ENCODE data around the gene IRF9.

DNA sequence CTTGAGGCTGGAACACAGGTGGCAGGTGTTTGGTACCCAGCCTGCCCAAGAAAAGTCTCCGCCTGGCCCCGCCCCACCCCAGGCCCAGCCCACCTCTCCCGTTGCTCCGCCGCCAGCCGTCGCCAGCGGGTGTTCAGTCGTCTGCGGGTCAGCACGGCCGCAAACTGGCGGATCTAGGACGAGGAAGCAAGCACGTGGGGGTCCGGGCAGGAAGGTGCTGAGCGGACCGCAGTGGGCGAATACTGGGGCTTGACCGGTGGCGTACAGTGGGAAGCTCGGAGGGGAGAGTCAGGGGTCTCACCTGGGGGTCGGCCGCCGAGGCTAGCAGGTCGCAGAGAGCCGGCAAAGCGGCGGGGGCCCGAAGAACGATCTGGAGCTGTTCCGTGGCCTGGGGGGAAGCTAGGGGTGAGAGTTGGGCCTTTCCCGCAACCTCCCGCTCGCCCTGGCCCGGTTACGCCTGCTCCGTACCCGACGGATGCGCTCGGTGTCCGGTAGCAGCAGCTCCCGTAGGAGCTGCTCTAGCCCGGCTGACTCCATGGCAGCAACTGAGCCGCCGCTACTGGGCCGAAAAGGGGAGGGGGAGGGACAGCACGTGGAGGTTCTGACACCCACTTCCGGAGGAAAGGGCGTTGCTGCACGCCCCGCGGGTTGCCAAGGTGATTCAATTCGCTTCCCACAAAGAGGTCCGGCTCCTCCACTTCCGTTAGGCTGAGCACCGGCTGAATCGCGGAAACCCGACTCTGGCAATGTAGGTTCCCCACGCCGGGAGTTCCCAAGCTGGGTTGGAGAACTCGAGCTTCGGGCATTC is 27.4 kb downstream of the IRF9 start, which contains the start of gene IPO4:
- TF ChIP-seq, protein P1, sequence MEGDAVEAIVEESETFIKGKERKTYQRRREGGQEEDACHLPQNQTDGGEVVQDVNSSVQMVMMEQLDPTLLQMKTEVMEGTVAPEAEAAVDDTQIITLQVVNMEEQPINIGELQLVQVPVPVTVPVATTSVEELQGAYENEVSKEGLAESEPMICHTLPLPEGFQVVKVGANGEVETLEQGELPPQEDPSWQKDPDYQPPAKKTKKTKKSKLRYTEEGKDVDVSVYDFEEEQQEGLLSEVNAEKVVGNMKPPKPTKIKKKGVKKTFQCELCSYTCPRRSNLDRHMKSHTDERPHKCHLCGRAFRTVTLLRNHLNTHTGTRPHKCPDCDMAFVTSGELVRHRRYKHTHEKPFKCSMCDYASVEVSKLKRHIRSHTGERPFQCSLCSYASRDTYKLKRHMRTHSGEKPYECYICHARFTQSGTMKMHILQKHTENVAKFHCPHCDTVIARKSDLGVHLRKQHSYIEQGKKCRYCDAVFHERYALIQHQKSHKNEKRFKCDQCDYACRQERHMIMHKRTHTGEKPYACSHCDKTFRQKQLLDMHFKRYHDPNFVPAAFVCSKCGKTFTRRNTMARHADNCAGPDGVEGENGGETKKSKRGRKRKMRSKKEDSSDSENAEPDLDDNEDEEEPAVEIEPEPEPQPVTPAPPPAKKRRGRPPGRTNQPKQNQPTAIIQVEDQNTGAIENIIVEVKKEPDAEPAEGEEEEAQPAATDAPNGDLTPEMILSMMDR (IDR thresholded peaks at IDR 0.05), result no peak
- TF ChIP-seq ZFX (IDR thresholded peaks at IDR 0.05; ENCODE audit: borderline replicate concordance), result no peak
